ENCODE results near the gene PSG11. TPM values are rescaled to one million over a fixed set of nuclear protein-coding genes. Genes with fewer than 3 reads are reported as not detected.
"Not testable (repeated sequence)": the region's sequence is repeated elsewhere in the genome, so short reads cannot be mapped to it uniquely, and the experiment has no call there.

PSG11 gene
- not detected for total RNA-seq

- POLR2A ChIA-PET; CTCF ChIA-PET; H3K27ac Mint-ChIP-seq; H3K36me3 Mint-ChIP-seq (ENCODE audit: low read depth); H3K4me1 Mint-ChIP-seq; H3K27me3 Mint-ChIP-seq; H3K9me3 Mint-ChIP-seq; H3K4me3 Mint-ChIP-seq; DNase-seq: not testable (repeated sequence)
Measured at GRCh38 chr19:43026369-43026768, at the start of gene PSG11. Gene PSG11, minus strand, starts transcription at chr19:43026469. Its CDS starts 97 bp downstream, at chr19:43026372.

- POLR2A ChIA-PET; DNase-seq; CTCF ChIA-PET; H3K36me3 Mint-ChIP-seq (ENCODE audit: low read depth); H3K4me3 Mint-ChIP-seq; H3K27me3 Mint-ChIP-seq; H3K27ac Mint-ChIP-seq; H3K4me1 Mint-ChIP-seq; H3K9me3 Mint-ChIP-seq: not testable (repeated sequence)
Measured at GRCh38 chr19:43062418-43062817, 36.1 kb upstream of the PSG11 start.

- CTCF ChIA-PET; POLR2A ChIA-PET; H3K36me3 Mint-ChIP-seq (ENCODE audit: low read depth); H3K9me3 Mint-ChIP-seq; DNase-seq; H3K4me1 Mint-ChIP-seq; H3K27ac Mint-ChIP-seq; H3K27me3 Mint-ChIP-seq; H3K4me3 Mint-ChIP-seq: not testable (repeated sequence)
Measured at GRCh38 chr19:43061326-43061725, 35.1 kb upstream of the PSG11 start.

GRCh38 chr19:43060254-43060653 is 34.0 kb upstream of the PSG11 start:
- H3K27me3 Mint-ChIP-seq; H3K36me3 Mint-ChIP-seq (ENCODE audit: low read depth); H3K4me3 Mint-ChIP-seq; DNase-seq; H3K9me3 Mint-ChIP-seq; H3K27ac Mint-ChIP-seq; H3K4me1 Mint-ChIP-seq; CTCF ChIA-PET; POLR2A ChIA-PET: not testable (repeated sequence)

GRCh38 chr19:43059482-43059881 is 33.2 kb upstream of the PSG11 start:
- H3K36me3 Mint-ChIP-seq (ENCODE audit: low read depth); H3K27ac Mint-ChIP-seq; DNase-seq; POLR2A ChIA-PET; H3K27me3 Mint-ChIP-seq; H3K4me1 Mint-ChIP-seq; H3K4me3 Mint-ChIP-seq; CTCF ChIA-PET: not testable (repeated sequence)
- H3K9me3 Mint-ChIP-seq = peaks cover 14% of the 10 kb centered on the region

- H3K4me3 Mint-ChIP-seq; H3K36me3 Mint-ChIP-seq (ENCODE audit: low read depth); H3K27me3 Mint-ChIP-seq; POLR2A ChIA-PET; H3K4me1 Mint-ChIP-seq; H3K27ac Mint-ChIP-seq; DNase-seq; CTCF ChIA-PET: not testable (repeated sequence)
- H3K9me3 Mint-ChIP-seq = peaks cover 14% of the 10 kb centered on the region
Measured at GRCh38 chr19:43058440-43058839, 32.2 kb upstream of the PSG11 start.

GRCh38 chr19:43047966-43048365 is 21.7 kb upstream of the PSG11 start:
- H3K27ac Mint-ChIP-seq; H3K27me3 Mint-ChIP-seq; DNase-seq; H3K36me3 Mint-ChIP-seq (ENCODE audit: low read depth); CTCF ChIA-PET; H3K4me3 Mint-ChIP-seq; POLR2A ChIA-PET; H3K9me3 Mint-ChIP-seq; H3K4me1 Mint-ChIP-seq: not testable (repeated sequence)

GRCh38 chr19:43046578-43046977 is 20.3 kb upstream of the PSG11 start:
- H3K27ac Mint-ChIP-seq; POLR2A ChIA-PET; H3K27me3 Mint-ChIP-seq; H3K4me3 Mint-ChIP-seq; H3K36me3 Mint-ChIP-seq (ENCODE audit: low read depth); DNase-seq; CTCF ChIA-PET; H3K9me3 Mint-ChIP-seq; H3K4me1 Mint-ChIP-seq: not testable (repeated sequence)

- CTCF ChIA-PET; H3K4me1 Mint-ChIP-seq; H3K36me3 Mint-ChIP-seq (ENCODE audit: low read depth); POLR2A ChIA-PET; H3K4me3 Mint-ChIP-seq; H3K27me3 Mint-ChIP-seq; DNase-seq; H3K27ac Mint-ChIP-seq; H3K9me3 Mint-ChIP-seq: not testable (repeated sequence)
Measured at GRCh38 chr19:43043492-43044180, 17.4 kb upstream of the PSG11 start.

- H3K27me3 Mint-ChIP-seq; H3K9me3 Mint-ChIP-seq; H3K4me3 Mint-ChIP-seq; CTCF ChIA-PET; H3K36me3 Mint-ChIP-seq (ENCODE audit: low read depth); DNase-seq; POLR2A ChIA-PET; H3K27ac Mint-ChIP-seq; H3K4me1 Mint-ChIP-seq: not testable (repeated sequence)
Measured at GRCh38 chr19:43031645-43032044, 5.4 kb upstream of the PSG11 start.

GRCh38 chr19:43028866-43029265 is 2.6 kb upstream of the PSG11 start:
- Mint-ChIP-seq H3K27me3 (no peaks in the 10 kb centered on the region), H3K4me3 (no peak overlapping the region), H3K9me3 (no peaks in the 10 kb centered on the region), H3K4me1 (no peaks in the 10 kb centered on the region), H3K27ac (no peak overlapping the region), H3K36me3 (ENCODE audit: low read depth) (no peaks in the 10 kb centered on the region)
- POLR2A ChIA-PET = no interaction called here
- CTCF ChIA-PET = no interaction called here
- DNase-seq = no peak

GRCh38 chr19:43027985-43028384 is 1.7 kb upstream of the PSG11 start:
- H3K4me1 Mint-ChIP-seq; H3K4me3 Mint-ChIP-seq; POLR2A ChIA-PET; H3K27me3 Mint-ChIP-seq; H3K27ac Mint-ChIP-seq; CTCF ChIA-PET; DNase-seq; H3K9me3 Mint-ChIP-seq; H3K36me3 Mint-ChIP-seq (ENCODE audit: low read depth): not testable (repeated sequence)

GRCh38 chr19:43027061-43027460 is 792 bp upstream of the PSG11 start:
- DNase-seq; H3K36me3 Mint-ChIP-seq (ENCODE audit: low read depth); H3K4me1 Mint-ChIP-seq; H3K27ac Mint-ChIP-seq; H3K9me3 Mint-ChIP-seq; CTCF ChIA-PET; H3K27me3 Mint-ChIP-seq; POLR2A ChIA-PET; H3K4me3 Mint-ChIP-seq: not testable (repeated sequence)

- CTCF ChIA-PET; DNase-seq; H3K36me3 Mint-ChIP-seq (ENCODE audit: low read depth); H3K4me3 Mint-ChIP-seq; H3K9me3 Mint-ChIP-seq; H3K4me1 Mint-ChIP-seq; POLR2A ChIA-PET; H3K27me3 Mint-ChIP-seq; H3K27ac Mint-ChIP-seq: not testable (repeated sequence)
Measured at GRCh38 chr19:43022098-43022497, 4.2 kb downstream of the PSG11 start.

GRCh38 chr19:43021629-43022028 is 4.6 kb downstream of the PSG11 start:
- H3K4me3 Mint-ChIP-seq; H3K27me3 Mint-ChIP-seq; POLR2A ChIA-PET; H3K4me1 Mint-ChIP-seq; CTCF ChIA-PET; H3K9me3 Mint-ChIP-seq; DNase-seq; H3K27ac Mint-ChIP-seq; H3K36me3 Mint-ChIP-seq (ENCODE audit: low read depth): not testable (repeated sequence)

Data from activated CD4-positive, alpha-beta memory T cell treated with anti-CD3 and anti-CD28 coated beads, Interleukin-2, amount 10 ng/mL, durations not matched to agents 7 days and 5 days (primary cell).